GM19240 (cell line): Measurements from ENCODE around the gene NRXN2.
"Not testable (repeated sequence)": the region's sequence is repeated elsewhere in the genome, so short reads cannot be mapped to it uniquely, and the experiment has no call there.

Experiments
- DNase-seq: peaks from one replicate; pipeline ENCODE4 v3.0.0; 2011; ENCODE audit warnings: low spot score; ENCODE audit not compliant: insufficient read length

The NRXN2 gene

GRCh38 chr11:64677441-64678023 lies 45.5 kb downstream of the NRXN2 start:
- DNase-seq = no peak

DNA sequence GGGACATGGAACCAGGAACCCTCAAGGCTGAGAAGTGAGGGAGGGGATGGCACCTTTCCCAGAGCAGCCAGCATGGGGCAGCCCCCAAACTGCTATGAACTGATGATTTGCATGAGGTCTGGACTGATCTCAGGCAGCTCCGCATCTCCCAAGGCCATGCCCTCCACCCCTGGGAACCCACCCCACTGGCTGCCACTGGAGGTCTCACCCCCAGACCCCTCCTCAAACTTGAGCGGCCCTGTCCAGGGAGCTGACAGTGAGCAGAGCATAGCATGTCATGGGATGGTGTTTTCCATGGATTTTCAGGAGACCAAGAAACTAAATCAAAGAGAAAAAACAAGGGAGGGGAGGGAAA lies 46.8 kb downstream of the NRXN2 start:
- no peak for DNase-seq

GRCh38 chr11:64675450-64676260 lies 47.3 kb downstream of the NRXN2 start:
- DNase-seq = no peak

GRCh38 chr11:64674774-64675173 lies 48.2 kb downstream of the NRXN2 start:
- DNase-seq = no peak

GRCh38 chr11:64673279-64673678 lies 49.7 kb downstream of the NRXN2 start:
- no peak for DNase-seq

GRCh38 chr11:64672875-64673274 lies 50.1 kb downstream of the NRXN2 start:
- no peak for DNase-seq

DNA sequence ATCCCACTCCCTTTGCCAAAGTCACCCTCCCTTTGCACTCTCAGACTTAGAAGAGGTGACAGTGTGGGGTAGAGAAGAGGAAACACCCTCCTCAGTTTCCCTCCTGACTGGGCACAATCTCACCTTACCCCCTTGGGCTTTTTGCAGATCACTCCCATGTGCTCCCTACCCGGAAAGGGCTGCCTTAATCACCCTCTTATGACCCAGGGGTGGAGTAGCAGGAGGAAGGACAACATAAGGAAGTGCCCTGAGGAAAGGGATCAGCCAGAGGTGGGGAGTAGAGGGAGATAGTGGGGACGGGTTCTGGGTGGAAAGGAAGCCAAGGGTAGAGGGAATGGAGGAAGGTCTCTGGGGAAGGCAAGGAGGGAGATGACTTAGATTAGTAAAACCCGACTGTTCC lies 52.0 kb downstream of the NRXN2 start:
- DNase-seq = no peak

GRCh38 chr11:64667154-64667745 lies 55.7 kb downstream of the NRXN2 start:
- no peak for DNase-seq

- DNase-seq = no peak
Measured at GRCh38 chr11:64665411-64665821, 57.6 kb downstream of the NRXN2 start.

DNA sequence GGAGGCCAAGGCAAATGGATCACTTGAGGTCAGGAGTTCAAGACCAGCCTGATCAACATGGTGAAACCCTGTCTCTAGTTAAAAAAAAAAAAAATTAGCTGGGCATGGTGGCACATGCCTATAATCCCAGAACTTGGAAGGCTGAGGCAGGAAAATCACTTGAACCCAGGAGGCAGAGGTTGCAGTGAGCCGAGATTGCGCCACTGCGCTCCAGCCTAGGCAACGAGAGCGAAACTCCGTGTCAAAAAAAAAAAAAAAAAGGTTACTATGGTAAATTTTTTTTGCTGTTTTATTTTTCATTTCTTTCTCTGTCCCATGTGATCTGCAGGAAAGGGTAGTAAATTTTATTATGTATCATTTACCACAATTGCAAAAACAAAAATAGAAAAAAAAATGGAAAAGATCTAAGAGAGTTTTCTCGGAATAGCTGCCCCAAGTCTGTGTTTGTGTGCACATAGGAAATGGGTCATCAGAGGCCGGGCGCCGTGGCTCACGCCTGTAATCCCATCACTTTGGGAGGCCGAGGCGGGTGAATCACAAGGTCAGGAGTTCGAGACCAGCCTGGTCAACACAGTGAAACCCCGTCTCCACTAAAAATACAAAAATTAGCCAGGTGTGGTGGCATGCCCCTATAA lies 58.6 kb downstream of the NRXN2 start:
- DNase-seq = not testable (repeated sequence)

GRCh38 chr11:64663656-64664055 lies 59.3 kb downstream of the NRXN2 start:
- DNase-seq = no peak

GRCh38 chr11:64661614-64662013 lies 61.4 kb downstream of the NRXN2 start:
- DNase-seq = no peak

DNA sequence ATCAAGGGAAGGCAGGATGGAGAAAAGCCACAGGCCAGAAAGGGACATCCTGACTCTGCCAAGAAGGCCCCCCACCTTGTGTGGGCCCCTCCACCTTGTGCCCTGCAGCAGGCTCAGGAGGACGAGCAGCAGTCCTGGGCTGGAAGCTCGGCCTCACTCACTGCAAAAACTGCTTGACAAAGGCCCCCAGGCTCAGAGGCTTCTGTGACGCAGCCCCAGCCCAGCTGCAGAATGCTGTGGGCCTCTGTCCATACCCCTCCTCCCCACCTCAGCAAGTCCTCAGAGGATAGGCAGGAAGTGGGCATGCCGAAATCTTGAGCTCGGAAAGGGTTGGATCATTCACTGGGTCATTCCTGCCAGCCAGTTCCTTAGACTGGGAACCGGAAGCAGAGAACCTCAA lies 61.9 kb downstream of the NRXN2 start:
- no peak for DNase-seq

- DNase-seq = no peak
Measured at GRCh38 chr11:64660706-64661105, 62.3 kb downstream of the NRXN2 start.

DNA sequence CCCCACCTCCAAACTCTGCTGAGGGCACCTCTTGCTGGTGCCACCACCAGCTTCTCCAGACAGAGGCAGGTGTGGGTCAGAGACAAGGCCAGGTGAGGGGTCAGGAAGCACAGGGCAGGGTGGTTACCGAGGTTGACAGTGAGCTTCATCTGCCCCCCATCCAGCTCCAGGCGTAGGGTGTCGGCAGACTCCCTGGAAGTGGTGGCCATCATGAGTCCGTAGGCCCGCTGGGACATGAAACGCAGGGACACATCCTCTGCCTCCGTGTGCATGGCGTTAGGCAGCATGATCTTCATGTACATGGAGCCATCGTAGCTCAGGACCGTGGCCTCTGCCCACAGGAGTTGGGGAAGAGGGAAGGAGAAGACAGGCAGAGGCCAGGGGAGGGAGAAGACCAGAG lies 62.8 kb downstream of the NRXN2 start:
- no peak for DNase-seq

- no peak for DNase-seq
Measured at GRCh38 chr11:64659417-64660144, 63.4 kb downstream of the NRXN2 start.

DNA sequence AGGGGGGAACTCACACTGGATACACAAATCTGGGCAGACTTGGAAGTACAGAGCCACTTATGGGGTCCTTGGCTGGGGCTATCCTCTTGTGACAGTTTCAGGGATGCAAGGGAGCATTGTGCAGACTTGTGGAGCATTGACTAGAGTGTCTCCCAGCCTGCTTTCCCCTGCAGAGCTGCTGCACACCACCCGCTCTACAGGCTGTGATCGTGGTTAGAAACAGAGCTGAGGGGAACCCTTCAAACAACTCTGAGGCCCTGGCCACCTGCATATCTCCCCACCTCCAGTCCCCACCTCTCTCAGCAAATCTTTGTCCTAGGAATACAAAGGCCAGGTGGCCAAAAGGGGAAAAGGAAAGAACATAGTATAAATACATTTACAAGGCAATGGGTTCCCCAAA lies 64.7 kb downstream of the NRXN2 start:
- DNase-seq = no peak

DNA sequence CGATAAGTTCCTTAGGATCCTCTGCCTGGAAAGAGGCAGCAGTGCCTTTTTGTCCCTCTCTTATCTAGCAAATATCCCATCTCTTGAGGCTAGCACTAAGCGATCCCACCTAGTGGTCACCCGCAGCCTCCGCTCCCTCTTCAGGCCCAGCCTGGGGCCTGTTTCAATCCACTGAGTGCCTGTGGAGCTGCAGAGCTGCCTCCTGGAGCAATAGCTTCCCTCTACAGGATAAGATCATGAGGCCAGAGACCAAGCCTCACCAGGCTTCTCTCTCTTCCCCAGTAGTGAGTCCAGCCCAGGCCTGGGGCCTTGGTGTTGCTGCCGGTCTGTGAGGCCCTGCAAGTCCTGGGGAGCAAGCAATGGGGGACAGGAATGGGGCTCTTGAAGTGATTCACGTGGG lies 66.1 kb downstream of the NRXN2 start:
- no peak for DNase-seq

- no peak for DNase-seq
Measured at GRCh38 chr11:64655941-64656601, 66.9 kb downstream of the NRXN2 start.

GRCh38 chr11:64654958-64655541 lies 67.9 kb downstream of the NRXN2 start:
- no peak for DNase-seq

DNA sequence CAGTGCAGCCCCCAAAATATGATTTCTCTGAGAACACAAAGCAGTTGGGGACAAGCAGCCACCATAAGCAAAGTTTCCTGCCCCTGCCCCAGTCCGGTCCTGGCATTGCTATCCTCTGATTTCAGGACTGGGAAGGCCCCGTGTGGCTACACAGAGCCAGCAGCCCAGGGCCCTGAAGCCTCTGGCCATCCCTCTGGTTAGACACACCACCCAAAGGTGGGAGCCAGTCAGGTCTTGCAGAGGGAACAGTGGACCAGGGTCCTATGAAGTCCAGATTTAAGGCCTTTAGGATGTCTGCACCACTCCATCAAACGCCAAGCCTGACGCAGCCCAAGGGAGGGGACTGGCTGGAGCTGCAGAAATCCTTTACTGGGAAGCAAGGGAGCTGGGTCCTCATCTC lies 68.6 kb downstream of the NRXN2 start:
- no peak for DNase-seq
